ENCODE data around the gene EEF1AKMT1.

DNA sequence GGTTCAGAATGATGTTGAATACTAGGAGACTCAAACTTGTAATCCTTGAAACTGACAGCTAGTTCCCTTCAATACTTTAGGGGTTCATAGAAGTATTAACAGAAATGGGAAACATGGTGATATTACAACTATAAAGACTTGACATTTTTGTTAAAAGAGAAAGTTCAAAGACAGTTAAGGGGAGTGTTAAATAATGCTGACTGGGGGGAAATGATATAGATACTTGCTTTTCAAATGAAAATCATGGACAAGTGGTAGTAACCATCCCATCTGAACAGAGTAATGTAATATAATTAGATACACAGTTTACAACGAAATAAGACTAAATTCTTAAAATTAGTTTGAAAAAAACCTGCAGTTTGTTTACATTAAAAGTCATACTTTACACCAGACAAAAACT is 6.6 kb upstream of the EEF1AKMT1 start:
- TF ChIP-seq, protein P1, sequence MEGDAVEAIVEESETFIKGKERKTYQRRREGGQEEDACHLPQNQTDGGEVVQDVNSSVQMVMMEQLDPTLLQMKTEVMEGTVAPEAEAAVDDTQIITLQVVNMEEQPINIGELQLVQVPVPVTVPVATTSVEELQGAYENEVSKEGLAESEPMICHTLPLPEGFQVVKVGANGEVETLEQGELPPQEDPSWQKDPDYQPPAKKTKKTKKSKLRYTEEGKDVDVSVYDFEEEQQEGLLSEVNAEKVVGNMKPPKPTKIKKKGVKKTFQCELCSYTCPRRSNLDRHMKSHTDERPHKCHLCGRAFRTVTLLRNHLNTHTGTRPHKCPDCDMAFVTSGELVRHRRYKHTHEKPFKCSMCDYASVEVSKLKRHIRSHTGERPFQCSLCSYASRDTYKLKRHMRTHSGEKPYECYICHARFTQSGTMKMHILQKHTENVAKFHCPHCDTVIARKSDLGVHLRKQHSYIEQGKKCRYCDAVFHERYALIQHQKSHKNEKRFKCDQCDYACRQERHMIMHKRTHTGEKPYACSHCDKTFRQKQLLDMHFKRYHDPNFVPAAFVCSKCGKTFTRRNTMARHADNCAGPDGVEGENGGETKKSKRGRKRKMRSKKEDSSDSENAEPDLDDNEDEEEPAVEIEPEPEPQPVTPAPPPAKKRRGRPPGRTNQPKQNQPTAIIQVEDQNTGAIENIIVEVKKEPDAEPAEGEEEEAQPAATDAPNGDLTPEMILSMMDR (IDR thresholded peaks at IDR 0.05 in 4 of 5, conservative IDR thresholded peaks at IDR 0.05 in 1 of 5), result no peak
- TF ChIP-seq POLR2A (IDR thresholded peaks at IDR 0.05), result no peak
